BJ (cell line): ENCODE measurements around the gene ATP8A2. TPM values are rescaled to one million over a fixed set of nuclear protein-coding genes. Genes with fewer than 3 reads are reported as not detected.

Source experiments
- CTCF ChIA-PET: fragments of 350-600 bp; formaldehyde crosslinking; extraction: SDS; loops from one replicate; lab custom pipeline; 2021; ENCODE audit warnings: antibody characterized with exemption, inconsistent platforms; lab: Yijun Ruan, JAX
- POLR2A ChIA-PET: fragments of 300-600 bp; sonication (Branson Sonifier 250); formaldehyde crosslinking; extraction: SDS; loops from one replicate; lab custom pipeline; 2021; ENCODE audit warnings: antibody characterized with exemption; lab: Charles Lee
- DNase-seq: peaks from one replicate; pipeline ENCODE4 v3.0.0-alpha.2; 2011; ENCODE audit warnings: low read depth
- H3K27me3 ChIP-seq: 2 replicates; pipeline ENCODE4 v1.6.0; 2011; ENCODE audit warnings: low read length; ENCODE audit not compliant: control insufficient read depth, insufficient read depth
- H3K36me3 ChIP-seq: 2 replicates; pipeline ENCODE4 v1.5.1; 2011; ENCODE audit warnings: low read length; ENCODE audit not compliant: control insufficient read depth, insufficient read depth
- H3K4me3 ChIP-seq: 2 replicates; pipeline ENCODE4 v1.5.1; 2011; ENCODE audit warnings: low read depth, mild to moderate bottlenecking, control low read depth, low read length
- CTCF ChIP-seq: IDR thresholded peaks from 2 replicates; pipeline ENCODE4 v1.5.1; 2011; ENCODE audit warnings: low read depth, mild to moderate bottlenecking, control low read depth, inconsistent platforms, low read length, moderate library complexity; ENCODE audit not compliant: insufficient read depth
- polyA plus RNA-seq: library from polyadenylated mRNA; depleted of rRNA; stranded (reverse); fragments of >200 nt; gene quantifications from 2 replicates; pipeline ENCODE4 v1.2.3, GENCODE V29; 2011

Gene ATP8A2
- polyA plus RNA-seq, 1 experiment, result 0.02 TPM

GRCh38 chr13:25920931-25921330, 549.2 kb downstream of the ATP8A2 start:
- TF ChIP-seq CTCF, result no peak
- H3K36me3 ChIP-seq, result no peaks in the 10 kb centered on the region
- CTCF ChIA-PET, result no interaction called here
- no peak for DNase-seq
- POLR2A ChIA-PET, result no interaction called here
- H3K27me3 ChIP-seq, result no peaks in the 10 kb centered on the region
- H3K4me3 ChIP-seq, result no peak overlapping the region

- ChIA-PET CTCF (no interaction called here), POLR2A (no interaction called here)
- Histone ChIP-seq H3K36me3 (no peaks in the 10 kb centered on the region), H3K27me3 (no peaks in the 10 kb centered on the region), H3K4me3 (no peak overlapping the region)
- DNase-seq, result no peak
- TF ChIP-seq CTCF, result no peak
These were observed 550.6 kb downstream of the ATP8A2 start for GRCh38 chr13:25922376-25922775.

GRCh38 chr13:25923217-25924085, 551.7 kb downstream of the ATP8A2 start:
- H3K4me3 ChIP-seq, result no peak overlapping the region
- no peak for TF ChIP-seq CTCF
- DNase-seq, result no peak
- no peaks in the 10 kb centered on the region for H3K27me3 ChIP-seq
- ChIA-PET POLR2A (no interaction called here), CTCF (no interaction called here)
- H3K36me3 ChIP-seq, result no peaks in the 10 kb centered on the region

- Histone ChIP-seq H3K27me3 (no peaks in the 10 kb centered on the region), H3K4me3 (no peak overlapping the region), H3K36me3 (no peaks in the 10 kb centered on the region)
- ChIA-PET CTCF (no interaction called here), POLR2A (no interaction called here)
- DNase-seq, result no peak
- no peak for TF ChIP-seq CTCF
These were observed 555.6 kb downstream of the ATP8A2 start for GRCh38 chr13:25927363-25927762.

- Histone ChIP-seq H3K27me3 (no peaks in the 10 kb centered on the region), H3K36me3 (no peaks in the 10 kb centered on the region), H3K4me3 (no peak overlapping the region)
- POLR2A ChIA-PET, result no interaction called here
- TF ChIP-seq CTCF, result no peak
- CTCF ChIA-PET, result interaction anchor here (1.2 kb wide), 1 partner anchor 242 kb away, joined by 3 read pairs; no protein-coding TSS in a partner anchor
- DNase-seq, result no peak
These were observed 556.2 kb downstream of the ATP8A2 start for GRCh38 chr13:25927932-25928331.
